Panc1 (cell line): ENCODE data around the gene ZP1. TPM values are rescaled to one million over a fixed set of nuclear protein-coding genes. Genes with fewer than 3 reads are reported as not detected.

ENCODE experiments used
- ATAC-seq: fragments of 200-7000 bp; cut with Tn5 transposase; 2 replicates; pipeline ENCODE4 v1.9.1; 2020; ENCODE audit warnings: mild to moderate bottlenecking, moderate library complexity
- BruUV-seq: library from RNA; stranded (reverse); fragments of 400-500 nt; replicated peaks from 2 replicates; lab custom pipeline; 2021; lab: Mats Ljungman, UMichigan
- CTCF ChIA-PET: fragments of 300-600 bp; sonication (Branson Sonifier 250); formaldehyde crosslinking; loops from one replicate; lab custom pipeline; 2022; ENCODE audit warnings: antibody characterized with exemption; lab: Charles Lee
- POLR2A ChIA-PET: fragments of 300-600 bp; sonication (Branson Sonifier 250); formaldehyde crosslinking; loops from one replicate; lab custom pipeline; 2022; ENCODE audit warnings: antibody characterized with exemption; lab: Charles Lee
- DNase-seq: peaks from one replicate; pipeline ENCODE4 v3.0.0-alpha.2; 2010; ENCODE audit warnings: low read depth, low spot score
- H3K27ac ChIP-seq: 2 replicates; pipeline ENCODE4 v1.5.1; 2011; ENCODE audit warnings: mild to moderate bottlenecking, low read length, inconsistent platforms
- H3K27me3 ChIP-seq: fragments of 200-500 bp; sonication (Bioruptor generic); 2 replicates; pipeline ENCODE4 v1.6.0; 2014; ENCODE audit warnings: low read length, inconsistent platforms; ENCODE audit not compliant: control insufficient read depth, insufficient read depth
- H3K36me3 ChIP-seq: fragments of 200-500 bp; sonication (Bioruptor generic); 2 replicates; pipeline ENCODE4 v1.5.1; 2014; ENCODE audit warnings: inconsistent platforms, mild to moderate bottlenecking, low read length, moderate library complexity; ENCODE audit not compliant: control insufficient read depth, insufficient read depth
- H3K4me1 ChIP-seq: 2 replicates; pipeline ENCODE4 v1.5.1; 2011; ENCODE audit warnings: inconsistent platforms, mild to moderate bottlenecking, low read length, moderate library complexity; ENCODE audit not compliant: control insufficient read depth, insufficient read depth
- H3K4me3 ChIP-seq, 2 experiments: 2 replicates each; pipeline ENCODE4 v1.5.1; 2011 to 2012; ENCODE audit warnings: low read depth in 2 of 2, low read length in 2 of 2, mild to moderate bottlenecking in 2 of 2, inconsistent platforms in 1 of 2, moderate library complexity in 1 of 2
- H3K9me3 ChIP-seq: fragments of 200-500 bp; sonication (Bioruptor generic); 2 replicates; pipeline ENCODE4 v1.5.1; 2014; ENCODE audit warnings: low read depth, mild to moderate bottlenecking, inconsistent platforms, low read length, moderate library complexity; ENCODE audit not compliant: control insufficient read depth, insufficient read depth
- POLR2AphosphoS5 ChIP-seq: IDR thresholded peaks from 2 replicates; pipeline ENCODE4 v1.6.1; 2012; ENCODE audit warnings: mild to moderate bottlenecking, low read depth, low read length, moderate library complexity
- SIN3A ChIP-seq: IDR thresholded peaks from 2 replicates; pipeline ENCODE4 v1.6.1; 2012; ENCODE audit warnings: low read depth, mild to moderate bottlenecking, low read length, moderate library complexity, borderline replicate concordance; ENCODE audit not compliant: insufficient read depth
- TCF7L2 ChIP-seq: IDR thresholded peaks from 2 replicates; pipeline ENCODE4 v1.6.1; 2011; ENCODE audit warnings: mild to moderate bottlenecking, low read depth, low read length, inconsistent platforms
- in situ Hi-C: cut with HindIII; loops from 2 replicates; pipeline ENCODE4 v1.10.0; 2016; ENCODE audit warnings: low sequenced_read_pairs, low pct_unique_long_range_greater_than_20kb
- intact Hi-C: fragments of 100-400 bp; cut with micrococcal nuclease; formaldehyde crosslinking; loops from one replicate; pipeline ENCODE4 v1.10.0; 2022; ENCODE audit not compliant: unreplicated experiment
- total RNA-seq: library from RNA; stranded (reverse); gene quantifications from one replicate; pipeline ENCODE4 v1.2.1, GENCODE V29; 2021; ENCODE audit not compliant: unreplicated experiment
- TF ChIP-seq, protein P1 (sequence below): fragments of 450-650 bp; IDR thresholded peaks from 2 replicates; pipeline ENCODE4 v1.5.1; 2017; ENCODE audit warnings: mild to moderate bottlenecking
- TF ChIP-seq, protein P2 (sequence below), 2 experiments: IDR thresholded peaks; 2 replicates each; pipeline ENCODE4 v1.6.1; 2011 to 2012; ENCODE audit warnings: low read depth in 2 of 2, control low read depth in 1 of 2, low read length in 1 of 2, mild to moderate bottlenecking in 1 of 2, moderate library complexity in 1 of 2; ENCODE audit not compliant: insufficient read depth in 1 of 2

ZP1 gene
- total RNA-seq, 1 experiment from 2014 or later = not detected

DNA sequence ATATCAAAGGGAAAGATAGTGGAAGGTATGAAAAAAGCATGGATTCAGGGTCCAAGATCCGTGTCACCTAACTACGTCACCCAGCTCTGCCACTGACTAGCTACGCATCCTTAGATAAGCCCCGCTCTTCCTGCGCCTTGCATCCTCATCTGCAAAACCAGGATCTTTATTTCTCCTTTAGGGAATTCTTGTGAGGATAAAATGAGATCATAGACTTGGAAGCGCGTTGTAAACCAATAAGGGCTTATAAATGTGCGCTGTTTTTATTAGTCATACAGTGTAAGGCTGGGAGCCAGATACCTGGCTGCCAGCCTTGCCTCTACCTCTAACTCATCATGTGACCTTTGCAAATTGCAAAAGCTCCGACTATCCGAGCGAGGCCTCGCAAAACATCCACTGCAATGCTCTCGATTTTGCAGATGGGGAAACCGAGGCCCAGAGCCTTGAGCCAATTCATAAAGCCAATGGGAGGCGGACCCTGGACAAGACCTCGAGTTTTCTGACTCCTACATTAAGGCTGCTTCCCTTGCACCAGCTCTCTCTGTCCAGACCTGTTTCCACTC lies 38.3 kb downstream of the ZP1 start:
- ATAC-seq (no peak), DNase-seq (no peak)
- TF ChIP-seq TCF7L2 (no peak), POLR2AphosphoS5 (no peak), SIN3A (no peak)
- TF ChIP-seq, protein P1, sequence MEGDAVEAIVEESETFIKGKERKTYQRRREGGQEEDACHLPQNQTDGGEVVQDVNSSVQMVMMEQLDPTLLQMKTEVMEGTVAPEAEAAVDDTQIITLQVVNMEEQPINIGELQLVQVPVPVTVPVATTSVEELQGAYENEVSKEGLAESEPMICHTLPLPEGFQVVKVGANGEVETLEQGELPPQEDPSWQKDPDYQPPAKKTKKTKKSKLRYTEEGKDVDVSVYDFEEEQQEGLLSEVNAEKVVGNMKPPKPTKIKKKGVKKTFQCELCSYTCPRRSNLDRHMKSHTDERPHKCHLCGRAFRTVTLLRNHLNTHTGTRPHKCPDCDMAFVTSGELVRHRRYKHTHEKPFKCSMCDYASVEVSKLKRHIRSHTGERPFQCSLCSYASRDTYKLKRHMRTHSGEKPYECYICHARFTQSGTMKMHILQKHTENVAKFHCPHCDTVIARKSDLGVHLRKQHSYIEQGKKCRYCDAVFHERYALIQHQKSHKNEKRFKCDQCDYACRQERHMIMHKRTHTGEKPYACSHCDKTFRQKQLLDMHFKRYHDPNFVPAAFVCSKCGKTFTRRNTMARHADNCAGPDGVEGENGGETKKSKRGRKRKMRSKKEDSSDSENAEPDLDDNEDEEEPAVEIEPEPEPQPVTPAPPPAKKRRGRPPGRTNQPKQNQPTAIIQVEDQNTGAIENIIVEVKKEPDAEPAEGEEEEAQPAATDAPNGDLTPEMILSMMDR = no peak
- TF ChIP-seq, protein P2, sequence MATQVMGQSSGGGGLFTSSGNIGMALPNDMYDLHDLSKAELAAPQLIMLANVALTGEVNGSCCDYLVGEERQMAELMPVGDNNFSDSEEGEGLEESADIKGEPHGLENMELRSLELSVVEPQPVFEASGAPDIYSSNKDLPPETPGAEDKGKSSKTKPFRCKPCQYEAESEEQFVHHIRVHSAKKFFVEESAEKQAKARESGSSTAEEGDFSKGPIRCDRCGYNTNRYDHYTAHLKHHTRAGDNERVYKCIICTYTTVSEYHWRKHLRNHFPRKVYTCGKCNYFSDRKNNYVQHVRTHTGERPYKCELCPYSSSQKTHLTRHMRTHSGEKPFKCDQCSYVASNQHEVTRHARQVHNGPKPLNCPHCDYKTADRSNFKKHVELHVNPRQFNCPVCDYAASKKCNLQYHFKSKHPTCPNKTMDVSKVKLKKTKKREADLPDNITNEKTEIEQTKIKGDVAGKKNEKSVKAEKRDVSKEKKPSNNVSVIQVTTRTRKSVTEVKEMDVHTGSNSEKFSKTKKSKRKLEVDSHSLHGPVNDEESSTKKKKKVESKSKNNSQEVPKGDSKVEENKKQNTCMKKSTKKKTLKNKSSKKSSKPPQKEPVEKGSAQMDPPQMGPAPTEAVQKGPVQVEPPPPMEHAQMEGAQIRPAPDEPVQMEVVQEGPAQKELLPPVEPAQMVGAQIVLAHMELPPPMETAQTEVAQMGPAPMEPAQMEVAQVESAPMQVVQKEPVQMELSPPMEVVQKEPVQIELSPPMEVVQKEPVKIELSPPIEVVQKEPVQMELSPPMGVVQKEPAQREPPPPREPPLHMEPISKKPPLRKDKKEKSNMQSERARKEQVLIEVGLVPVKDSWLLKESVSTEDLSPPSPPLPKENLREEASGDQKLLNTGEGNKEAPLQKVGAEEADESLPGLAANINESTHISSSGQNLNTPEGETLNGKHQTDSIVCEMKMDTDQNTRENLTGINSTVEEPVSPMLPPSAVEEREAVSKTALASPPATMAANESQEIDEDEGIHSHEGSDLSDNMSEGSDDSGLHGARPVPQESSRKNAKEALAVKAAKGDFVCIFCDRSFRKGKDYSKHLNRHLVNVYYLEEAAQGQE (IDR thresholded peaks at IDR 0.05; ENCODE audit: insufficient read depth in 1 of 2, low read depth in 2 of 2, low read length in 1 of 2) = no peak
- ChIA-PET CTCF (interaction anchor here (0.5 kb wide), 1 partner anchor 38 kb away, joined by 6 read pairs; no protein-coding TSS in a partner anchor), POLR2A (no interaction called here)
- H3K4me3 ChIP-seq = peak overlapping the region; percentile 87 to 98
- intact Hi-C loops (no loop called here), in situ Hi-C loops (no loop called here)
- H3K36me3 ChIP-seq = peaks cover 20% of the 10 kb centered on the region
- H3K4me1 ChIP-seq = peaks cover 14% of the 10 kb centered on the region
- BruUV-seq = no TSS peak
- H3K9me3 ChIP-seq = no peaks in the 10 kb centered on the region
- H3K27me3 ChIP-seq = 0 out of 2 replicates have a peak, but pooled peaks cover 3% of the 10 kb centered on the region
- H3K27ac ChIP-seq = peak overlapping the region; percentile 93

DNA sequence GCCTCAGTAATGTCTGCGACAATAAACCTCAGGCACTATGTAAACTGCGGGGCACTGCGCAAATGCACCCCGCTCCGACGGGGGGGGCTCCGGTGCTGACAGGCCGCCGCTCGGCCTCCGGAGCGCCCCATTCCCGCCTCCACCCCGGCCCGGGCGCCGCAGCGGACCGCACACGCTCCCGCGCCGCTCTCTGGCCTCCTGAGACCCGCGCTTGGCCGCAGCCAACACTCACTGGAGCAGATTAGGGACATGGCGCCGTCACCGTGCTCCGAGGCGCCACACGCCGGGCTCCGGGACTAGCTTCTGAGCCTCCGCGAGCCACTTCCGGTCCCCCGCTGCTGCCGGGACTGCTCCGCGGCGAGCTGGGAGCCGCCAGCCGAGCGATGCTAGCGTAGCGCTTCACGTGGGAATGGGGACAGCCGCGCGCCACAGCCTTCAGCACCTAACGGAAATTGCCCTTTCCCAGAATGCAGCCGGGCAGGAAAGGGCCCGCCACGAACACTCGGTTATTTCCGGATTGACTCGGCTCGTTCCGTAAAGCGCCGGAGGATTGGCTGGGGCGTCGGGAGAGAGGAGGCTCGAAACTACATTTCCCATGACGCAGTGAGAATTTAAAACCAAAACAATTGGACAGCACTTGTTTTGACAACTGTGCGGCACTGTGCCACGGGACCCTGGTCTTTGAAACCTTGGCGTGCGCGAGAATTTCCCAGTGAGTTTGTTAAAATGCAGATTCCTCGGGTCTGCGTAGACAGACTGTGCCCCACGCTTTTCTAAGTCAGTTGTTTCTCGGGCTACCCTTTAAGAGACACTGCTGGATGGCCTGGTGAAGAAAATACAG lies 39.0 kb downstream of the ZP1 start, which contains the start of gene PRPF19:
PRPF19 (minus strand) TSS at position 454 of the 841 bp plus-strand sequence; CDS start at position 251, 203 bp downstream.
- peaks cover 14% of the 10 kb centered on the region for H3K36me3 ChIP-seq
- CTCF ChIA-PET = no interaction called here
- in situ Hi-C loops (no loop called here), intact Hi-C loops (no loop called here)
- H3K9me3 ChIP-seq = no peaks in the 10 kb centered on the region
- peak; percentile 84; the same call in 1 of the 2 replicates for TF ChIP-seq SIN3A
- peak; percentile 93 for TF ChIP-seq POLR2AphosphoS5
- no peak for TF ChIP-seq TCF7L2
- TF ChIP-seq, protein P1 = no peak
- TF ChIP-seq, protein P2 (IDR thresholded peaks at IDR 0.05; ENCODE audit: insufficient read depth in 1 of 2, low read depth in 2 of 2, low read length in 1 of 2) = no peak; a peak in 1 of 4 replicates
- no TSS peak for BruUV-seq
- ATAC-seq (peak; percentile 99), DNase-seq (peak; percentile 82)
- peaks cover 14% of the 10 kb centered on the region for H3K4me1 ChIP-seq
- peak within 1 kb of the TSS; percentile 87 to 98 for H3K4me3 ChIP-seq
- H3K27me3 ChIP-seq = 0 out of 2 replicates have a peak, but pooled peaks cover 3% of the 10 kb centered on the region
- peak within 1 kb of the TSS; percentile 93 for H3K27ac ChIP-seq
- POLR2A ChIA-PET = no interaction called here
